ENCODE results near the gene OR52N1. TPM values are rescaled to one million over a fixed set of nuclear protein-coding genes. Genes with fewer than 3 reads are reported as not detected.

OR52N1 gene
- not detected in 2 replicates for total RNA-seq (2022)
- Bru-seq, nascent RNA: percentile 23 among the genes with signal in this experiment
- BruChase-seq, experiment 1, labeled RNA remaining after a 6-hour chase: not detected
- BruChase-seq, experiment 2, labeled RNA remaining after a 2-hour chase: not detected
- long read RNA-seq: 0 reads

GRCh38 chr11:5791165-5791564, at the start of gene OR52N1:
OR52N1 (minus strand) TSS chr11:5791265; CDS start chr11:5788816, 2,449 bp downstream.
- no peaks in the 10 kb centered on the region for H3K27me3 Mint-ChIP-seq (ENCODE audit: unreplicated experiment)
- DNase-seq: no peak
- CTCF ChIA-PET: no interaction called here
- H3K4me3 Mint-ChIP-seq (ENCODE audit: low read depth, unreplicated experiment): no peak within 1 kb of the TSS
- H3K9me3 Mint-ChIP-seq (ENCODE audit: low read depth, unreplicated experiment): no peaks in the 10 kb centered on the region
- H3K36me3 Mint-ChIP-seq (ENCODE audit: insufficient read depth, unreplicated experiment): no peaks in the 10 kb centered on the region
- no TSS peak for BruUV-seq (replicated peaks)
- TF ChIP-seq CTCF (IDR thresholded peaks at IDR 0.05; ENCODE audit: unreplicated experiment): no peak
- intact Hi-C loops (cut with micrococcal nuclease; ENCODE audit: unreplicated experiment): no loop called here
- no peak within 1 kb of the TSS for H3K27ac Mint-ChIP-seq (ENCODE audit: unreplicated experiment)
- no peaks in the 10 kb centered on the region for H3K4me1 Mint-ChIP-seq (ENCODE audit: low read depth, unreplicated experiment)

- no peaks in the 10 kb centered on the region for H3K4me1 Mint-ChIP-seq (ENCODE audit: low read depth, unreplicated experiment)
- H3K9me3 Mint-ChIP-seq (ENCODE audit: low read depth, unreplicated experiment): peaks cover 4% of the 10 kb centered on the region
- H3K27me3 Mint-ChIP-seq (ENCODE audit: unreplicated experiment): no peaks in the 10 kb centered on the region
- H3K36me3 Mint-ChIP-seq (ENCODE audit: insufficient read depth, unreplicated experiment): no peaks in the 10 kb centered on the region
- H3K4me3 Mint-ChIP-seq (ENCODE audit: low read depth, unreplicated experiment): no peak overlapping the region
- BruUV-seq (replicated peaks): no TSS peak
- TF ChIP-seq CTCF (IDR thresholded peaks at IDR 0.05; ENCODE audit: unreplicated experiment): no peak
- DNase-seq: no peak
- H3K27ac Mint-ChIP-seq (ENCODE audit: unreplicated experiment): no peak overlapping the region
- intact Hi-C loops (cut with micrococcal nuclease; ENCODE audit: unreplicated experiment): no loop called here
- CTCF ChIA-PET: no interaction called here
Measured at GRCh38 chr11:5837695-5838094, 46.6 kb upstream of the OR52N1 start.

- H3K4me1 Mint-ChIP-seq (ENCODE audit: low read depth, unreplicated experiment): no peaks in the 10 kb centered on the region
- no peak for TF ChIP-seq CTCF (IDR thresholded peaks at IDR 0.05; ENCODE audit: unreplicated experiment)
- no TSS peak for BruUV-seq (replicated peaks)
- no peak overlapping the region for H3K27ac Mint-ChIP-seq (ENCODE audit: unreplicated experiment)
- intact Hi-C loops (cut with micrococcal nuclease; ENCODE audit: unreplicated experiment): no loop called here
- H3K4me3 Mint-ChIP-seq (ENCODE audit: low read depth, unreplicated experiment): no peak overlapping the region
- H3K9me3 Mint-ChIP-seq (ENCODE audit: low read depth, unreplicated experiment): no peaks in the 10 kb centered on the region
- no peaks in the 10 kb centered on the region for H3K36me3 Mint-ChIP-seq (ENCODE audit: insufficient read depth, unreplicated experiment)
- no peaks in the 10 kb centered on the region for H3K27me3 Mint-ChIP-seq (ENCODE audit: unreplicated experiment)
- CTCF ChIA-PET: no interaction called here
- DNase-seq: no peak
Measured at GRCh38 chr11:5833446-5833845, 42.4 kb upstream of the OR52N1 start.

- CTCF ChIA-PET: no interaction called here
- TF ChIP-seq CTCF (IDR thresholded peaks at IDR 0.05; ENCODE audit: unreplicated experiment): no peak
- H3K27me3 Mint-ChIP-seq (ENCODE audit: unreplicated experiment): no peaks in the 10 kb centered on the region
- H3K4me3 Mint-ChIP-seq (ENCODE audit: low read depth, unreplicated experiment): no peak overlapping the region
- intact Hi-C loops (cut with micrococcal nuclease; ENCODE audit: unreplicated experiment): no loop called here
- H3K36me3 Mint-ChIP-seq (ENCODE audit: insufficient read depth, unreplicated experiment): no peaks in the 10 kb centered on the region
- DNase-seq: no peak
- H3K4me1 Mint-ChIP-seq (ENCODE audit: low read depth, unreplicated experiment): no peaks in the 10 kb centered on the region
- BruUV-seq (replicated peaks): no TSS peak
- H3K9me3 Mint-ChIP-seq (ENCODE audit: low read depth, unreplicated experiment): no peaks in the 10 kb centered on the region
- H3K27ac Mint-ChIP-seq (ENCODE audit: unreplicated experiment): no peak overlapping the region
Measured at GRCh38 chr11:5831196-5831829, 40.2 kb upstream of the OR52N1 start.

Measured in Calu3 (cell line).